GM11168 (cell line): ENCODE data around the gene RCE1.
"Not testable (repeated sequence)": the region's sequence is repeated elsewhere in the genome, so short reads cannot be mapped to it uniquely, and the experiment has no call there.

ENCODE experiments used
- in situ Hi-C: fragments of 300-500 bp; cut with MboI; formaldehyde crosslinking; loops from one replicate; pipeline ENCODE4 v1.12.0; 2022; ENCODE audit warnings: low sequenced_read_pairs; ENCODE audit not compliant: unreplicated experiment

The RCE1 gene

GRCh38 chr11:66842896-66843775, at the start of gene RCE1:
RCE1 (plus strand) TSS chr11:66843441; CDS start chr11:66843456, 15 bp downstream.
- in situ Hi-C loops, result no loop called here

GRCh38 chr11:66799815-66800214, 43.4 kb upstream of the RCE1 start:
- in situ Hi-C loops, result not testable (repeated sequence)

- in situ Hi-C loops, result no loop called here
Observed at GRCh38 chr11:66800720-66801428, 42.4 kb upstream of the RCE1 start.

GRCh38 chr11:66809592-66809991, 33.6 kb upstream of the RCE1 start:
- in situ Hi-C loops, result no loop called here

GRCh38 chr11:66810576-66811185, 32.6 kb upstream of the RCE1 start:
- in situ Hi-C loops, result no loop called here

GRCh38 chr11:66814678-66815077, 28.6 kb upstream of the RCE1 start:
- in situ Hi-C loops, result no loop called here

- in situ Hi-C loops, result no loop called here
Observed at GRCh38 chr11:66815646-66816045, 27.6 kb upstream of the RCE1 start.

- in situ Hi-C loops, result no loop called here
Observed at GRCh38 chr11:66818231-66818955, 24.8 kb upstream of the RCE1 start.

- in situ Hi-C loops, result no loop called here
Observed at GRCh38 chr11:66820381-66820780, 22.9 kb upstream of the RCE1 start.

- in situ Hi-C loops, result no loop called here
Observed at GRCh38 chr11:66820901-66821300, 22.3 kb upstream of the RCE1 start.

- in situ Hi-C loops, result no loop called here
Observed at GRCh38 chr11:66823700-66824099, 19.5 kb upstream of the RCE1 start.

- in situ Hi-C loops, result not testable (repeated sequence)
Observed at GRCh38 chr11:66824573-66824972, 18.7 kb upstream of the RCE1 start.

GRCh38 chr11:66834539-66834845, 8.7 kb upstream of the RCE1 start:
- in situ Hi-C loops, result loop anchor here (5.0 to 10.0 kb wide), 2 partner anchors 142 to 260 kb away; no protein-coding TSS in a partner anchor

GRCh38 chr11:66834943-66835342, 8.3 kb upstream of the RCE1 start:
- in situ Hi-C loops, result loop anchor here (5.0 to 10.0 kb wide), 2 partner anchors 143 to 260 kb away; no protein-coding TSS in a partner anchor

- in situ Hi-C loops, result loop anchor here (10.0 kb wide), 1 partner anchor 261 kb away; no protein-coding TSS in a partner anchor
Observed at GRCh38 chr11:66835768-66836405, 7.4 kb upstream of the RCE1 start.

- in situ Hi-C loops, result no loop called here
Observed at GRCh38 chr11:66840317-66841091, 2.7 kb upstream of the RCE1 start.

GRCh38 chr11:66841861-66842260, 1.4 kb upstream of the RCE1 start:
- in situ Hi-C loops, result no loop called here

GRCh38 chr11:66842501-66842895, 743 bp upstream of the RCE1 start:
- in situ Hi-C loops, result no loop called here
